Mammary microvascular endothelial cell (primary cell): ENCODE measurements around the gene A1BG. TPM values are rescaled to one million over a fixed set of nuclear protein-coding genes. Genes with fewer than 3 reads are reported as not detected.

Source experiments
- total RNA-seq: library from RNA; depleted of rRNA; stranded (reverse); fragments of >200 nt; gene quantifications from 2 replicates; pipeline ENCODE4 v1.2.3, GENCODE V29; 2015

A1BG gene
- total RNA-seq: 3.8 and 6.2 TPM in 2 replicates

GRCh38 chr19:58352760-58353671 lies at the start of gene A1BG:
A1BG (minus strand) TSS chr19:58353492; CDS start chr19:58353437, 55 bp downstream.

GRCh38 chr19:58395220-58395978 lies 42.1 kb upstream of the A1BG start, which contains the start of gene RNF225:
RNF225 (plus strand) TSS chr19:58395656; CDS start chr19:58396090, 434 bp downstream.

GRCh38 chr19:58386576-58387337 lies 33.5 kb upstream of the A1BG start, which contains the start of gene RPS5:
RPS5 (plus strand) TSS chr19:58387269; CDS start chr19:58388138, 869 bp downstream.

DNA sequence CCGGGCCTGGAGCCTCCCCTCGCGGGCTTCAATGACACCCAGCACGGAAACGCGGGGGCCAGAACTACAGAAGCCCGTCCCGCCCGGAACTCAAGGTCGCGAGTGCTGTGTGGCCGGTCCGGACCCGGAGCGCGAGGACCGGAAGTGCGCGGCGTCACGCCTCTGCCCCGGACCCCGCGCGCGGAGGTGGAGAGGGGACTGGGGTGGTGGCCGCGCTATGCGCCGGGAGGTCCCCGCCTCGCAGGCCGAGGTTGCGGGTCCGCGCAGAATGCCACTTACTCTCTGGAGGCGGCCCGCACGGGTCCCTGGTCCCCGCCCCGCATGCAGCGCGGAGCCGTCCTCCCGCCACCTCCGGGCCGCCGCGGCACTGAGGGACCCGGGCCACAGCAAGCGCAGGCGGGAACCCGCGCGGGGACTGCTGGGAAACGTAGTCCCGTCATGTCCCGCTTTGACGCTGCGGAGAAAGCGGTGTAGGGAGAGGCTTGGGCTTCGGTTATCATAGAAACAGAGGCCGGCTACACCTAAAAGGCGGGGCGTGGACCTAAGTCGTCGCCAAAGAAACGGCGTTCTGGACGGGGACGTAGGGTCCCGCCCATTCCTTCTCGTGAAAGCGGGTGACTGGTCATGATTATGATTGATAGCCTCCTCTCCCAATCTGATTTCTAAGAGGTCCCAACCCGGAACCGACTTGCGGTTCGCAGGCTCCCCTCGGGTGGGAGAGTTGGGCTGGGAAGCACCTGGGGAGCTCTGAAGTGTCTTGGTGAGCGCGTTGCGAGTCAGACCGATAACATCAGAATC lies 27.6 kb upstream of the A1BG start, which contains the start of gene ZNF837:
TSS of gene ZNF837 (minus strand) at position 369 of the 798 bp plus-strand sequence. CDS start 11,698 bp downstream, outside the sequence.

GRCh38 chr19:58362272-58362994 lies 9.1 kb upstream of the A1BG start, which contains the start of gene ZNF497:
ZNF497 (minus strand) TSS chr19:58362751; CDS start chr19:58357635, 5,116 bp downstream.

DNA sequence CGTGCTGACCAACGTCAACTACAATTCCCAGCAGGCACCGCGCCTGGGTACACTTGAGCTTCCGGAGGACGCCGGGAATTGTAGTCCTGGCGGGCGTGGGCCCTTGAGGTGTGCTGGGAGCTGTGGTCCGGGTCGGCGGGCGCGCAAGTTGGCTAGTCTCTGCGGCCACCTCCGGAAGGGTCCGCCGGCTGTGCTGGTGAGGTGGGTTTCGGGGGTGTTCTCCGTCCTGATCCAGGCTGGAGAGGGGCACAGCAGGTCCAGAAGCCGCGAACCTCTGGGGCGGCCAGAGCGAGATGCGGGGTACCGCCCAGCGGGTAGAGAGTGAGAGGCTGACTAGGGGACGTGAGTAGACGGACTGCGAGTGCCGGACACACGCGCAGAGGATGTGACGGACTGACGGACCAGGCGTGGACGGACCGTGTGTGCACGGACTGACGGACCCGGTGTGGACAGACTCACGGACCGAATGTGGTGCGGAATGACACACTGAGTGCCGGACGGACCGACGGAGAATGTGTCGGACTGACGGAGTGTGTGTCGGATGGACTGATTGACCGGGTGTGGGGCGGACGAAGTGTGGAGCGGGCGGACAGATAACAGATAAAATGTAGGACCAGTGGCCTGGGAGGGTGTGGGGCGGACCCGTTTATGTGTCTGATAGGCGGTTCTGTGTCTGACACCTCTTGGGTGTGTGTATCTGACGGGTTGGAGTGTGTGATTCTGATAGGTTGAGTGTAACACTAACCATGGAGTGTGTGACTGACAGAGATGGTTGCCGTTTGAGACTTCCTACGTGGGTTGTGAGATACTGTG lies 26.2 kb downstream of the A1BG start, which contains the start of gene ZSCAN22:
TSS of gene ZSCAN22 (plus strand) at position 81 of the 813 bp plus-strand sequence. CDS start 7,809 bp downstream, outside the sequence.

DNA sequence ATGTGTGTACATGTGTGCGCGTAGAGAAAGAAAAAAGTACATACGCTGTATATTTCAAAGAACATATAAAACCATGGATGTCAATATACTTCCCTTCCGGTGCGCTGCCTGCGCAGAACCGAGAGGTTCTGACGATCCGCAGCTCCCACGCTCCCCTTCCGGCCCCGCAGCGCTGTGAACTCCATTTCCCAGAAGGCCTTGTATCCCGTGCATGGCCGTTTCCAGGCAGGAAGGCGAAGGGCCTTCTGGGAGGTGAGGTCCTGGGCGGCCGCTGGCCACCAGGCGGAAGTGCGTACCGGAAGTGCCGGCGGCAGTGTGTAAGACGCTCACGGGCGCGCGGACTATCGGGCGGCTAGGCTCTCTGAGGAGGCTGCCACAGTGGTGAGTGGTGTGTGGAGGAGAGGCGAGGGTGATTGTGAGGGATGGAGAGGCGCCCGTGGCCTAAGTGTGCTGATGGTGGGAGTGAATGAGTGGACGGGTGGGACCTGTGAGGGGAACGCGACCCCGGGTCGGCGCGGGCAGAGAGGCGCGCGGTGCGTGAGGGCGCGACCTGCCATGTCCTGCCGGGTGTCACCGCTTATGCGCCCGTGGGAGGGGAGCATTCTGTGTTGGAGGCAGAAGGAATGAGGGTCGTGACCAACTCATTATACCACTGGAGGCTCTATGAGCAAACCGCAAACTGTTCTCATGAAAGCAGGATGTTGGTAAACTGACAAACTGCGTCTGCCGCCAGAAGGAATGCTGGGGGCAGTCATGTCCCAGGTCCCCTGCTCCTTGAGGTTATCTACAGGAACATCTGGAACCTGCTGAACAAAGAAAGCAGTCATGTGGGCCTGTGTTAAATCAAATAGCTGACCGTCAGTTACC lies 48.0 kb downstream of the A1BG start, which contains the start of gene ERVK3-1:
TSS of gene ERVK3-1 (plus strand) at position 313 of the 867 bp plus-strand sequence. CDS start 6,792 bp downstream, outside the sequence.

Other genes with a start within 250 kb of the A1BG start
- gene ZNF329, start 202.7 kb downstream of the A1BG start, total RNA-seq: 5.6 and 5.7 TPM in 2 replicates
- 16.3 and 16.8 TPM in 2 replicates for gene ZNF274, start 170.4 kb downstream of the A1BG start, total RNA-seq
- 36.4 and 53.5 TPM in 2 replicates for gene ZNF544, start 124.6 kb downstream of the A1BG start, total RNA-seq
- gene ZNF8, start 74.5 kb downstream of the A1BG start, total RNA-seq: 3.1 and 3.5 TPM in 2 replicates
- 36.0 and 38.8 TPM in 2 replicates for gene ERVK3-1, start 48.1 kb downstream of the A1BG start, total RNA-seq
- 1.6 and 1.9 TPM in 2 replicates for gene ZSCAN22, start 26.5 kb downstream of the A1BG start, total RNA-seq
- gene ZNF497, start 9.3 kb upstream of the A1BG start, total RNA-seq: under 0.01 and 0.59 TPM in 2 replicates
- 1.5 and 2.1 TPM in 2 replicates for gene ZNF837, start 27.5 kb upstream of the A1BG start, total RNA-seq
- 2,246 and 2,634 TPM in 2 replicates for gene RPS5, start 33.8 kb upstream of the A1BG start, total RNA-seq
- gene RNF225, start 42.2 kb upstream of the A1BG start, total RNA-seq: not detected in 2 replicates
- gene ZNF584, start 55.2 kb upstream of the A1BG start, total RNA-seq: 6.9 and 8.0 TPM in 2 replicates
- gene ZNF132, start 86.7 kb upstream of the A1BG start, total RNA-seq: 2.5 and 3.2 TPM in 2 replicates
- 5.0 and 5.3 TPM in 2 replicates for gene ZNF324B, start 98.1 kb upstream of the A1BG start, total RNA-seq
- gene ZNF324, start 113.6 kb upstream of the A1BG start, total RNA-seq: 7.2 and 7.5 TPM in 2 replicates
- gene ZNF446, start 122.9 kb upstream of the A1BG start, total RNA-seq: 5.6 and 7.7 TPM in 2 replicates
- gene SLC27A5, start 158.5 kb upstream of the A1BG start, total RNA-seq: 4.7 and 7.9 TPM in 2 replicates
- 7.8 and 12.6 TPM in 2 replicates for gene ZBTB45, start 166.3 kb upstream of the A1BG start, total RNA-seq
- gene TRIM28, start 190.6 kb upstream of the A1BG start, total RNA-seq: 333 and 348 TPM in 2 replicates
- 96.3 and 134 TPM in 2 replicates for gene CHMP2A, start 201.6 kb upstream of the A1BG start, total RNA-seq
- 37.2 and 43.6 TPM in 2 replicates for gene UBE2M, start 205.1 kb upstream of the A1BG start, total RNA-seq
- 4.1 and 4.4 TPM in 2 replicates for gene MZF1, start 219.8 kb upstream of the A1BG start, total RNA-seq